ENCODE results near the gene SERTAD4. TPM values are rescaled to one million over a fixed set of nuclear protein-coding genes. Genes with fewer than 3 reads are reported as not detected.

SERTAD4 gene
- total and polyA plus RNA-seq, 12 donors, result 0.04 to 1.7 (median 0.57) TPM; not detected in 1

DNA sequence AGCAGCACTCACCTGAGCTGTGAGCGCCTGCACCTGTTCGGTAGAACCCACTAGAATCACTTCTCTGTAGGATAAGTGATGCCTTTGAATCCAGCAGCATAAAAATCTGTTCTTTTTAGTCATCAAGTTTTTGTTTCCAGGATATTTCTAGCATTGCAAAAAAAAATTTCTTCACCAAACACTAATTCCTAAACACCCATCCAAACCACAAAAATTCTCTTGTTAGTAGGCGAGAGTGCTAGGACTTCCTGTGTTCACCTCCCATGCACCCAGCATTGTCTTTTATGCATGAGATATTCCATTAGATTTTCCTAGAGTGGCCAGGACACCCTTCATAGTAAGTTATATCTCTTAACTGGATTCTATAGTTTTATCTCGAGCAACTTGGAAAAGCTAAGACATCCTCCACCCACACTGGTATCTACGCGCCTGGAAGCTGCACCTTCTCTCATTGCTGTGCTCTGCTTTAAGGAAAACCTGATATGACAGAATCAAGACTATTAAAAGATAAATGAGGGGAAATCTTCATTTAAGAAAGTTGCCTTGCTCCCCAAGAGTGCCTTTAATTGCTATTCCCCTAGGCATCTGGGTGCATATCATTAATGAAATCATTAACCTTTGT, 12.3 kb downstream of the SERTAD4 start:
- Histone ChIP-seq H3K4me3 (no peak overlapping the region), H3K27me3 (peaks cover 3% of the 10 kb centered on the region), H3K9me3 (replicated peaks in 1 of 3) (no peaks in the 10 kb centered on the region), H3K36me3 (replicated peaks in 1 of 2) (no peaks in the 10 kb centered on the region), H3K4me1 (replicated peaks in 1 of 2) (no peaks in the 10 kb centered on the region), H3K27ac (no peak overlapping the region)
- WGBS, 4 donors, result 75 to 83% (median 76%) methylated on average over 6 of the region's 6 CpGs
- intact Hi-C loops (cut with DNase I), result no loop called here
- DNase-seq, result no peak
- no peak for TF ChIP-seq POLR2A (IDR thresholded peaks at IDR 0.05)
- TF ChIP-seq, protein P1, sequence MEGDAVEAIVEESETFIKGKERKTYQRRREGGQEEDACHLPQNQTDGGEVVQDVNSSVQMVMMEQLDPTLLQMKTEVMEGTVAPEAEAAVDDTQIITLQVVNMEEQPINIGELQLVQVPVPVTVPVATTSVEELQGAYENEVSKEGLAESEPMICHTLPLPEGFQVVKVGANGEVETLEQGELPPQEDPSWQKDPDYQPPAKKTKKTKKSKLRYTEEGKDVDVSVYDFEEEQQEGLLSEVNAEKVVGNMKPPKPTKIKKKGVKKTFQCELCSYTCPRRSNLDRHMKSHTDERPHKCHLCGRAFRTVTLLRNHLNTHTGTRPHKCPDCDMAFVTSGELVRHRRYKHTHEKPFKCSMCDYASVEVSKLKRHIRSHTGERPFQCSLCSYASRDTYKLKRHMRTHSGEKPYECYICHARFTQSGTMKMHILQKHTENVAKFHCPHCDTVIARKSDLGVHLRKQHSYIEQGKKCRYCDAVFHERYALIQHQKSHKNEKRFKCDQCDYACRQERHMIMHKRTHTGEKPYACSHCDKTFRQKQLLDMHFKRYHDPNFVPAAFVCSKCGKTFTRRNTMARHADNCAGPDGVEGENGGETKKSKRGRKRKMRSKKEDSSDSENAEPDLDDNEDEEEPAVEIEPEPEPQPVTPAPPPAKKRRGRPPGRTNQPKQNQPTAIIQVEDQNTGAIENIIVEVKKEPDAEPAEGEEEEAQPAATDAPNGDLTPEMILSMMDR (IDR thresholded peaks at IDR 0.05), result no peak

DNA sequence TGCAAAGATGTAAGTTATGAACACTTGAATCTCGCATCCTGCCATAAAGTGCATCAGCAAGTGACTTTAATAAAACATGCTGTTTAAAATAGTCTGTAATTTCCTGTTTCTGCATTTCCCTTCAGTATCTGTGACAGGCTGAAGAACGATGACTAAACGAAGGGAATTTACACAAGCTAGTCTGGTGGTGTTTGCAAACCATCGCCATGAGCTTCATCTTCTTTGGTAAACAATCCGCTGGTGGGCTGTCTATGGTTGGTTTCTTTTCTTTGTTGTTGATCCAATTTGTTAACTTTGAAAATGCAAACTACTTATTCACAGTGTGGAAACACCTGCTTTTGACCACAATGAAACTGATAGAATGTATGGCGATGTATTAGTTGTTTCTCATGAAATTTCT, 13.9 kb downstream of the SERTAD4 start:
- TF ChIP-seq, protein P1 (IDR thresholded peaks at IDR 0.05), result no peak
- TF ChIP-seq POLR2A (IDR thresholded peaks at IDR 0.05), result no peak
- Histone ChIP-seq H3K27ac (no peak overlapping the region), H3K4me1 (replicated peaks in 1 of 2) (peaks cover 6 to 7% of the 10 kb centered on the region in 2 donors), H3K27me3 (peaks cover 5% of the 10 kb centered on the region), H3K4me3 (no peak overlapping the region), H3K9me3 (replicated peaks in 1 of 3) (no peaks in the 10 kb centered on the region), H3K36me3 (replicated peaks in 1 of 2) (no peaks in the 10 kb centered on the region)
- intact Hi-C loops (cut with DNase I), result no loop called here
- 44 to 59% (median 57%) methylated on average over 6 of the region's 6 CpGs for WGBS, 4 donors
- DNase-seq, result no peak

DNA sequence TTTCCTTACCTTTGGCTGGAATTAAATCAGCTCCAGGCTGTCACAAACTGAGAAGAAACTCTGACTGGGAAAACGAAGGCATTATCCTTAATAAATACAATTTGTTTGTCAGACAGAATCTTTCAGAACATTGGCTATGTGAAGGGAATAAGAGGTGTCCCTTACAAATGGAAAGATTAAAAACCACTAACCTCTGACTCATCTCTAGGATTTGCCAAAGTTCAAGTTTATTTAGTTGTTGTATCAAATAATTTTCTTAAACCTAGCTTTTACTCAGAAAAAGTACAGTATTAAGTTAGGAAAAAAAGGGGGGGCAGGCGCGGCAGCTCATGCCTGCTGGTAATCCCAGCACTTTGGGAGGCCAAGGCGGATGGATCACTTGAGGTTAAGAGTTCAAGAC, 15.7 kb downstream of the SERTAD4 start:
- WGBS, 4 donors, result 71 to 84% (median 75%) methylated on average over 4 of the region's 4 CpGs
- no peak for DNase-seq
- Histone ChIP-seq H3K36me3 (replicated peaks in 1 of 2) (no peaks in the 10 kb centered on the region), H3K4me3 (no peak overlapping the region), H3K27ac (no peak overlapping the region), H3K9me3 (replicated peaks in 1 of 3) (no peaks in the 10 kb centered on the region), H3K27me3 (peaks cover 13% of the 10 kb centered on the region), H3K4me1 (replicated peaks in 1 of 2) (peaks cover 10 to 20% of the 10 kb centered on the region in 2 donors)
- intact Hi-C loops (cut with DNase I), result no loop called here
- no peak for TF ChIP-seq POLR2A (IDR thresholded peaks at IDR 0.05)
- TF ChIP-seq, protein P1 (IDR thresholded peaks at IDR 0.05), result no peak

DNA sequence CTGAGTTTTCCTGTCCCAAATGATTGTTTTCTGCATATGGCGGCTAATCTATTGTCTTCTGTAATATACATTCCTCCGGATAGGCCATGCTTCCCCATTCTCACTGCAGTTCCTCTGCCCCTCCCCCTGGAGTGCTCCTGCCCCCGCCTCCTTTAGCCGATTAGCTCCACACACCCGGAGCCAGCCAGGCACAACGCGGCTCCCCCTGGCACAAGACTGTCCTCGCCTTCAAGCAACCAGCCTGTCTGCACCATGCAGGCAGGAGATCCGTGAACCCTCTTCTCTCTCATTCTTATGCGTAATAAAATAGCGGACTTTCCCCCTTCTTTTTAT, 18.0 kb downstream of the SERTAD4 start:
- intact Hi-C loops (cut with DNase I), result no loop called here

More for the DNA sequence above, 18.0 kb downstream of the SERTAD4 start:
- Histone ChIP-seq H3K27me3 (peaks cover 18% of the 10 kb centered on the region), H3K4me3 (no peak overlapping the region), H3K9me3 (replicated peaks in 1 of 3) (no peaks in the 10 kb centered on the region), H3K4me1 (replicated peaks in 1 of 2) (peaks cover 10 to 20% of the 10 kb centered on the region in 2 donors), H3K27ac (no peak overlapping the region), H3K36me3 (replicated peaks in 1 of 2) (no peaks in the 10 kb centered on the region)
- TF ChIP-seq, protein P1 (IDR thresholded peaks at IDR 0.05), result no peak
- TF ChIP-seq POLR2A (IDR thresholded peaks at IDR 0.05), result no peak
- DNase-seq, result no peak
- WGBS, 4 donors, result 37 to 44% (median 41%) methylated on average over 11 of the region's 11 CpGs

Data from adrenal gland (tissue), 12 donors.